ENCODE results near the gene KSR2.

Gene KSR2

DNA sequence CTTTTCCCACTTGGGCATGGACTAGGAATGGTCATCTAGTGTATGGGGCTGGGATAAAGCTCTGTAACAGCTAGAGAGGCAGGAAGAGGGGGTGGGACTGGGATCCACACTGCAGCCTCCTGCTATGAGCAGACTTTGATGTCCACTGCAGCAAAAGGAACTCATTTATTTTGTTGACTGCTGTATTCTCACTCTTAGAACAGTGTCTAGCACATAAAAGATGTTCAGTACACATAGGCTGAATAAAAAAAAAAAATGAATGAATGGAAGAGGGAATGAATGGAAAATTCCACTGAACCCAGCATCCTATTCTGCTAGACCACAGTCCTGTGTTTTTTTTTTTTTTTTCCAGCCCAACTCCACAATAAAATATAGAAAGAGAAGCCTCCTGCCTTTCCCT, 501.2 kb downstream of the KSR2 start:
- Histone ChIP-seq H3K4me3 (ENCODE audit: low read depth, low read length) (no peak overlapping the region), H3K27ac (no peak overlapping the region), H3K36me3 (replicated peaks) (no peaks in the 10 kb centered on the region), H3K27me3 (replicated peaks) (no peaks in the 10 kb centered on the region)
- TF ChIP-seq, protein P1, sequence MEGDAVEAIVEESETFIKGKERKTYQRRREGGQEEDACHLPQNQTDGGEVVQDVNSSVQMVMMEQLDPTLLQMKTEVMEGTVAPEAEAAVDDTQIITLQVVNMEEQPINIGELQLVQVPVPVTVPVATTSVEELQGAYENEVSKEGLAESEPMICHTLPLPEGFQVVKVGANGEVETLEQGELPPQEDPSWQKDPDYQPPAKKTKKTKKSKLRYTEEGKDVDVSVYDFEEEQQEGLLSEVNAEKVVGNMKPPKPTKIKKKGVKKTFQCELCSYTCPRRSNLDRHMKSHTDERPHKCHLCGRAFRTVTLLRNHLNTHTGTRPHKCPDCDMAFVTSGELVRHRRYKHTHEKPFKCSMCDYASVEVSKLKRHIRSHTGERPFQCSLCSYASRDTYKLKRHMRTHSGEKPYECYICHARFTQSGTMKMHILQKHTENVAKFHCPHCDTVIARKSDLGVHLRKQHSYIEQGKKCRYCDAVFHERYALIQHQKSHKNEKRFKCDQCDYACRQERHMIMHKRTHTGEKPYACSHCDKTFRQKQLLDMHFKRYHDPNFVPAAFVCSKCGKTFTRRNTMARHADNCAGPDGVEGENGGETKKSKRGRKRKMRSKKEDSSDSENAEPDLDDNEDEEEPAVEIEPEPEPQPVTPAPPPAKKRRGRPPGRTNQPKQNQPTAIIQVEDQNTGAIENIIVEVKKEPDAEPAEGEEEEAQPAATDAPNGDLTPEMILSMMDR (IDR thresholded peaks at IDR 0.05; ENCODE audit: low read depth, low read length, missing control alignments) = no peak
- no peak for DNase-seq
- in situ Hi-C loops (cut with HindIII; ENCODE audit: low pct_ligation_motif_present, low sequenced_read_pairs) = no loop called here

DNA sequence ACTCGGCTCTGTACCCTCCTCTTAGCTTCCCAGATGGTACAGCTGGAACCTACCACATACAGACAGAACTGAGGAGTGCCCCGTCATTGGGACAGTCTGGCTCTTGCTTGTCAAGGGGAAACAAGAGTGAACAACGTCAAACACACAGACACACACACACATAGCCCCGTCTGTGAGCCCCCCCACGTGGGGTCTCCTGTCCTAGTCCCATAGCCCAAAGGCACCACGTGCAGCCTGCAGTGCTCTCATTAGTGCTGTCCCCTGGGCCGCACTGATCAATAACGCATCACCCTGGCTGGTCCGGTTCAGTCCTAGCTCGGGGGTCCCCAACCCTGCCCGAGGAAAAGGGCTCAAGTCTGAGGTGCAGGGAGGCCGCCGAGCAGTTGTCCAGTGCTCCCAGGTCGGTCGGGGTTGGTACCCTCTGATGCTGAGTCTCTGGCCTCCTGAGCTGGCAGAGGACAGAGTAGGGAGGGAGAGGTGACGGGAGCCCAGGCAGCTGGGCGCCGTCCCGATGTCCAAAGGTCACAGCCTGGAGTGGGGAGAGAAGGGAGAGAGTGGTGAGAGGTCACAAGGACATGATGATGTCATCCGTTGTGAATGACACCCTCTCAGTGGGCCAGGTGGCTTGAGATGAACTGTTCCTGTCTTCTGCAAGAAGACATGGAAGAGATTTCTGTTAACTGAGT, 502.0 kb downstream of the KSR2 start:
- Histone ChIP-seq H3K27me3 (replicated peaks) (no peaks in the 10 kb centered on the region), H3K27ac (no peak overlapping the region), H3K36me3 (replicated peaks) (no peaks in the 10 kb centered on the region), H3K4me3 (ENCODE audit: low read depth, low read length) (no peak overlapping the region)
- in situ Hi-C loops (cut with HindIII; ENCODE audit: low pct_ligation_motif_present, low sequenced_read_pairs) = no loop called here
- TF ChIP-seq, protein P1 (IDR thresholded peaks at IDR 0.05; ENCODE audit: low read depth, low read length, missing control alignments) = no peak
- DNase-seq = no peak

DNA sequence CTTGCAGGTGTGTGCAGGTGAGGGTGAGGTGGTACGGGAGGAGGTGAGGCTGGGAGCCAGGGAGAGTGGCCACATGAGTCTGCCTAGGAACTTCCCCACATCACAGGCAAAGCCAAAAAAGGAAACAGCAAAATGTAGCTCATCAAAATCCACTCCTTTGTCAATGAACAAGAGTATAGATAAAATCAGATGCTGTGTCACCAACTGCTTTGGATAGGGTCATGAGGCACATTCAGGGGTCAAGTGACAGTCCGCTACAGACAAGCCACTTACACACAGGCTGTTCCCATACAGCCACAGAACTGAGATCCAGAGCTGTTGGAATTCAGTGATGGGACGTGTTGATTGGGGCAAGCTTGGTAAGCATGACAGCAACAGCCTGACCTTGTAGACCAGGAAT, 507.1 kb downstream of the KSR2 start:
- Histone ChIP-seq H3K27ac (no peak overlapping the region), H3K36me3 (replicated peaks) (no peaks in the 10 kb centered on the region), H3K27me3 (replicated peaks) (no peaks in the 10 kb centered on the region), H3K4me3 (ENCODE audit: low read depth, low read length) (no peak overlapping the region)
- in situ Hi-C loops (cut with HindIII; ENCODE audit: low pct_ligation_motif_present, low sequenced_read_pairs) = no loop called here
- TF ChIP-seq, protein P1 (IDR thresholded peaks at IDR 0.05; ENCODE audit: low read depth, low read length, missing control alignments) = no peak
- DNase-seq = no peak

DNA sequence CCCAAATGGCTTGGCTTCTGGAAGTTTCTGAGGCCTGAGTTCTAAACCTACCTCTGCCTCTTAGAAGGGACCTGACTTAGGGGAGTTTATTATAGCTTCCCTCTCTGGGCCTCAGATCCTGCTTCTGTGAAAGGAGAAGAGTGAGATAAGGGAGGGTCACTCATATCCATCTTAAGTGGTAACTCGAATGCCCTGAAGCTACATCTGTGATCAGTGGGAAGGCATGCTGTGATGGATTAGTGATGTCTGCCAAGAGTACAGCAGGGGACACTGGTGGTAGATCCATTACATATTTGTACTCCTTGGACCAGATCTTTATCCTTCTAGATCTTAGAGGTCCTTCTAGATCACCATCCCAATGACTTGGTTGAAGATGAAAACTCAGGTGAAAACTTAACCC, 509.6 kb downstream of the KSR2 start:
- TF ChIP-seq, protein P1 (IDR thresholded peaks at IDR 0.05; ENCODE audit: low read depth, low read length, missing control alignments) = no peak
- no peaks in the 10 kb centered on the region for H3K27me3 ChIP-seq (replicated peaks)
- no peak overlapping the region for H3K4me3 ChIP-seq (ENCODE audit: low read depth, low read length)
- H3K36me3 ChIP-seq (replicated peaks) = no peaks in the 10 kb centered on the region
- in situ Hi-C loops (cut with HindIII; ENCODE audit: low pct_ligation_motif_present, low sequenced_read_pairs) = no loop called here
- H3K27ac ChIP-seq = no peak overlapping the region
- DNase-seq = no peak

DNA sequence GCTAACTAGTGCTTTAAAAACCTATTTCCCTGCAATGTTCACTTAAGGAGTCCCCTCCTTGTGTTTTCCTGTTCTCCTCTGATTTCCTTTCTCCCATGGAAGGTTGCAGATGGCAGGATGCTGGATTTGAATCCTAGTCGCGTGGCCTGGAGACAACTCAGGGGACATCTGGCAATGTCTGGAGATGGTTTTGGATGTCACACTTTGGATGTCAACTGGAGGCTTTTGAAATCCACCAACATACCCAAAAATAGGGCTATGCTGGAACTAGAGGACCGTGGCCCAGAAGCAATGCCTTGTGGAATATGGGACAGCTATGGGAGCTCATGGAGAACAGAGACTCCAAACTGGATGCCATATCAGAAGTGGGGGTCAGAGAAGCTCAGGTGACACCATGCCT, 511.6 kb downstream of the KSR2 start:
- TF ChIP-seq, protein P1 (IDR thresholded peaks at IDR 0.05; ENCODE audit: low read depth, low read length, missing control alignments) = no peak
- no peaks in the 10 kb centered on the region for H3K27me3 ChIP-seq (replicated peaks)
- in situ Hi-C loops (cut with HindIII; ENCODE audit: low pct_ligation_motif_present, low sequenced_read_pairs) = no loop called here
- DNase-seq = no peak
- H3K4me3 ChIP-seq (ENCODE audit: low read depth, low read length) = no peak overlapping the region
- H3K27ac ChIP-seq = no peak overlapping the region
- H3K36me3 ChIP-seq (replicated peaks) = no peaks in the 10 kb centered on the region

DNA sequence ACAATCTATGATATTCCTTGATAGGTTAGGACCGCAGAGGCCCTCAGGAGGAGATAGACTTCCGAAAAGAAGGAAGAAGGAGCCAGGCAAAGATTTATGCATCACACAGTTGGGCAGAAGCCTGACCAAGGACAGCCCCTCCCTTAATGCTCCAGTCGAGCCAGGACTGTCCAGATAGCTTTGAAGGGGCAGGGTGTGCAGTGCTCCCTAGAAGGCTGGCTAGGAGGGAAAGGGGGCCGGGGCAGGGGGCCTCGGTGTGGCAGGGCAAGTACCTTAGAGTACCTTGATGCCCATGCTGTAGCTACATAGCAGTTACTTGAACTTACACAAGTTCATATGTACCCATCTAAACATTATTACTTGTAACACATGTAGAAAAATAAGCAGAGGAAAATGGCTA, 512.7 kb downstream of the KSR2 start:
- H3K4me3 ChIP-seq (ENCODE audit: low read depth, low read length) = no peak overlapping the region
- in situ Hi-C loops (cut with HindIII; ENCODE audit: low pct_ligation_motif_present, low sequenced_read_pairs) = no loop called here
- TF ChIP-seq, protein P1 (IDR thresholded peaks at IDR 0.05; ENCODE audit: low read depth, low read length, missing control alignments) = no peak
- no peaks in the 10 kb centered on the region for H3K36me3 ChIP-seq (replicated peaks)
- H3K27me3 ChIP-seq (replicated peaks) = no peaks in the 10 kb centered on the region
- no peak for DNase-seq
- no peak overlapping the region for H3K27ac ChIP-seq

All from brain microvascular endothelial cell (primary cell).